ENCODE results near the gene ARPC4. TPM values are rescaled to one million over a fixed set of nuclear protein-coding genes. Genes with fewer than 3 reads are reported as not detected.
A peak's percentile ranks its signal among the peaks of the same experiment; 100 is the strongest.

The ARPC4 gene
- 10 to 100 TPM; 69.0 to 89.6 TPM for total RNA-seq

DNA sequence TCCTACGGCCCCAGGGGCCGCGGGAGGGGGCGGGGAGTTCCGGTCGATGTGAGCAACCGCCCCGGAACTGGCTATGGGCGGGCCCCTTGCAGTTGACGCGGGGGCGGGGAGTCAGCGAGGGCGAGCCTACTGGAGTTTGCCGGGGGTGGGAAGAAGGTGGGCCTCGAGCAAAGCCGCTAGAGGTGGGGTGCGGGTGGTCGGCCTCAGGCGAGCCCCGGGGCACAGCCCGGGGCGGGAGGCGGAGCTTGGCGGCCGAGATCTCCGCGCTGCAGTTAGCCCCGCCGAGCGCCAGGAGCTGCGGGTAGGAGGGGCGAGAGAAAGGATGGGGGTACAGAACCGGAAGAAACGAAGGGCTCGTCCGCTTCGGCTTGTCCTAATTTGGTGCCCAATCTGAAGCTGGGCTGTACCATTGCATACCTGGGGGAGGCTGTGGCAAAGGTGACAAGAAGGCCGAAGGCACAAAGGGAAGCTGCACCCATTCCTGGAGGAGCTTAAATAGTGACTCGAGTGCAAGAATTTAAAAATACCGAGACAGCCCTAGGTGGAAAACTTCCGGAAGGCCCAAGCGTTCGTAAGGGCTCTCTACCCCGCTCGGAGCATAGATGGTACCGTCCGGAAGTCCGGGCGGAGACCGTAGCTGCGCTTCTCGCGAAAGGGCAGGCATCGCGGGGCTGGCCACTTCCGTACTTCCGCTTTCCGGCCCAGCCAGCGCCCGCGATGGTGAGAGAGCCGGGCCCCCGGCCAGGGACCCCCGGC lies at the start of gene ARPC4, which contains the start of gene TADA3:
ARPC4 (plus strand) TSS at position 678 of the 756 bp plus-strand sequence; CDS start at position 718, 40 bp downstream.
TADA3 (minus strand) TSS at position 69 of the 756 bp plus-strand sequence. CDS start 1,007 bp downstream, outside the sequence.
- Histone ChIP-seq H3K27ac (peak within 1 kb of the TSS; percentile 96 to 99), H3K4me3 (peak within 1 kb of the TSS; percentile 92 to 99), H3K27me3 (no peaks in the 10 kb centered on the region), H3K36me3 (peaks cover 29% of the 10 kb centered on the region), H3K9me3 (no peaks in the 10 kb centered on the region), H3K4me1 (peaks cover 0 to 35% of the 10 kb centered on the region in 2 donors)
- TF ChIP-seq, protein P1, sequence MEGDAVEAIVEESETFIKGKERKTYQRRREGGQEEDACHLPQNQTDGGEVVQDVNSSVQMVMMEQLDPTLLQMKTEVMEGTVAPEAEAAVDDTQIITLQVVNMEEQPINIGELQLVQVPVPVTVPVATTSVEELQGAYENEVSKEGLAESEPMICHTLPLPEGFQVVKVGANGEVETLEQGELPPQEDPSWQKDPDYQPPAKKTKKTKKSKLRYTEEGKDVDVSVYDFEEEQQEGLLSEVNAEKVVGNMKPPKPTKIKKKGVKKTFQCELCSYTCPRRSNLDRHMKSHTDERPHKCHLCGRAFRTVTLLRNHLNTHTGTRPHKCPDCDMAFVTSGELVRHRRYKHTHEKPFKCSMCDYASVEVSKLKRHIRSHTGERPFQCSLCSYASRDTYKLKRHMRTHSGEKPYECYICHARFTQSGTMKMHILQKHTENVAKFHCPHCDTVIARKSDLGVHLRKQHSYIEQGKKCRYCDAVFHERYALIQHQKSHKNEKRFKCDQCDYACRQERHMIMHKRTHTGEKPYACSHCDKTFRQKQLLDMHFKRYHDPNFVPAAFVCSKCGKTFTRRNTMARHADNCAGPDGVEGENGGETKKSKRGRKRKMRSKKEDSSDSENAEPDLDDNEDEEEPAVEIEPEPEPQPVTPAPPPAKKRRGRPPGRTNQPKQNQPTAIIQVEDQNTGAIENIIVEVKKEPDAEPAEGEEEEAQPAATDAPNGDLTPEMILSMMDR (IDR thresholded peaks at IDR 0.05), result no peak
- DNase-seq (ENCODE audit: low spot score), result peak; percentile 93

DNA sequence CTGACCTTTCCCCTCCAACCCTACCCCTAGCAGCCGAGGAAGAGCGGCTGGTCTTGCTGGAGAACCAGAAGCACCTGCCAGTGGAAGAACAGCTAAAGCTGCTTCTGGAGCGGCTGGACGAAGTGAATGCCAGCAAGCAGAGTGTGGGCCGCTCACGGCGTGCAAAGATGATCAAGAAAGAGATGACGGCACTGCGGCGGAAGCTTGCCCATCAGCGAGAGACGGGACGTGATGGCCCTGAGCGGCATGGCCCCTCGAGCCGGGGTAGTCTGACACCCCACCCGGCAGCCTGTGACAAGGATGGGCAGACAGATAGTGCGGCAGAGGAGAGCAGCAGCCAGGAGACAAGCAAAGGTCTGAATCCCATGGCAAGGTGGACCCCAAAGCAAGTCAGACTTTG lies 49.3 kb upstream of the ARPC4 start:
- no peaks in the 10 kb centered on the region for H3K4me1 ChIP-seq
- H3K27me3 ChIP-seq, result no peaks in the 10 kb centered on the region
- H3K36me3 ChIP-seq, result peaks cover 92% of the 10 kb centered on the region
- no peak for DNase-seq (ENCODE audit: low spot score)
- TF ChIP-seq, protein P1 (IDR thresholded peaks at IDR 0.05), result no peak
- no peak overlapping the region for H3K27ac ChIP-seq
- no peaks in the 10 kb centered on the region for H3K9me3 ChIP-seq
- H3K4me3 ChIP-seq, result no peak overlapping the region

DNA sequence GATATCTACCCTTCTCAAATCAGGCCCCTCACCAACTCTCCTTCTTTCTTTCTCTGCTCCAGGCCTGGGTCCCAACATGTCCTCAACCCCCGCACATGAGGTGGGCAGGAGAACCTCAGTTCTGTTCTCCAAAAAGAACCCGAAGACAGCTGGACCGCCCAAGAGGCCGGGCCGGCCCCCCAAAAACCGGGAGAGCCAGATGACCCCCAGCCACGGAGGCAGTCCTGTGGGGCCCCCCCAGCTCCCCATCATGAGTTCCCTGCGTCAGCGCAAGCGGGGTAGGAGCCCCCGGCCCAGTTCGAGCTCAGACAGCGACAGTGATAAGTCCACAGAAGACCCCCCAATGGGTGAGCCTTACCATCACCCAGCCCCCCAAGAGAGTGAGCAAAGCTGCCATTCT lies 48.7 kb upstream of the ARPC4 start:
- Histone ChIP-seq H3K27ac (no peak overlapping the region), H3K9me3 (no peaks in the 10 kb centered on the region), H3K4me3 (no peak overlapping the region), H3K27me3 (no peaks in the 10 kb centered on the region), H3K4me1 (peaks cover 0 to 6% of the 10 kb centered on the region in 2 donors), H3K36me3 (peaks cover 86% of the 10 kb centered on the region)
- no peak for DNase-seq (ENCODE audit: low spot score)
- TF ChIP-seq, protein P1 (IDR thresholded peaks at IDR 0.05), result no peak

DNA sequence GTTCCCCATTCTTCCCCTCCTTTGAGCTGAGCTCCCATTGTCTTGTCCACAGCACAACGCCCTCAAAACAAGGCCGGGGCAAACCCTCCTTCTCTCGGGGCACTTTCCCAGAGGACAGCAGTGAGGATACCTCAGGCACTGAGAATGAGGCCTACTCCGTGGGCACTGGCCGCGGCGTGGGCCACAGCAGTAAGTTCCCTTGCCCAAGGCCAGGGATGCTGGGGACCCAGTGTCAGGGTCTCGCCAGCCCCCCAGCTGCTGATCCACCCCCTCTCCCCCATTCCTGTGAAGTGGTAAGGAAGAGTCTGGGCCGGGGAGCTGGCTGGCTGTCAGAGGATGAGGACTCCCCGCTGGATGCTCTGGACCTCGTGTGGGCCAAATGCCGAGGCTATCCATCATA lies 47.4 kb upstream of the ARPC4 start:
- DNase-seq (ENCODE audit: low spot score), result no peak
- Histone ChIP-seq H3K27ac (no peak overlapping the region), H3K4me3 (no peak overlapping the region), H3K9me3 (no peaks in the 10 kb centered on the region), H3K27me3 (no peaks in the 10 kb centered on the region), H3K36me3 (peaks cover 72% of the 10 kb centered on the region), H3K4me1 (peaks cover 0 to 12% of the 10 kb centered on the region in 2 donors)
- TF ChIP-seq, protein P1 (IDR thresholded peaks at IDR 0.05), result no peak

DNA sequence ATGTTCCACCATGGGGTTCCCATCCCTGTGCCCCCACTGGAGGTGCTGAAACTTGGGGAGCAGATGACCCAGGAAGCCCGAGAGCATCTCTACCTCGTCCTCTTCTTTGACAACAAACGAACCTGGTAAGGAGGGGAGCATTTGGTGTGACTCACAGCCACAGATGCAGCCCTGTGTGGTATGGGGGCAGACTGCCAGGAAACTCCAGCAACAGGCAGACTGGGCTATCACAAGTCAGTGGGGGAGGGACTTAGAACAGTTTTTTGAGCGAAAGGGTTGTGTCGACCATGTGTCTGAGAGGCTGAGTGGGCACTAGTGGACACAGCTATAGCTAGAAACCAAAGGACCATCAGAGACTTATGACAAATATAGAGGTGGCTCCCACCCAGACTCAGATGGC lies 46.6 kb upstream of the ARPC4 start:
- H3K27ac ChIP-seq, result no peak overlapping the region
- TF ChIP-seq, protein P1 (IDR thresholded peaks at IDR 0.05), result no peak
- no peak for DNase-seq (ENCODE audit: low spot score)
- H3K36me3 ChIP-seq, result peaks cover 65% of the 10 kb centered on the region
- no peaks in the 10 kb centered on the region for H3K27me3 ChIP-seq
- H3K4me1 ChIP-seq, result peaks cover 0 to 20% of the 10 kb centered on the region in 2 donors
- no peaks in the 10 kb centered on the region for H3K9me3 ChIP-seq
- H3K4me3 ChIP-seq, result no peak overlapping the region
